ENCODE measurements around the gene KIF1C.
A peak's percentile ranks its signal among the peaks of the same experiment; 100 is the strongest.
"Not testable (repeated sequence)": the region's sequence is repeated elsewhere in the genome, so short reads cannot be mapped to it uniquely, and the experiment has no call there.

KIF1C gene

DNA sequence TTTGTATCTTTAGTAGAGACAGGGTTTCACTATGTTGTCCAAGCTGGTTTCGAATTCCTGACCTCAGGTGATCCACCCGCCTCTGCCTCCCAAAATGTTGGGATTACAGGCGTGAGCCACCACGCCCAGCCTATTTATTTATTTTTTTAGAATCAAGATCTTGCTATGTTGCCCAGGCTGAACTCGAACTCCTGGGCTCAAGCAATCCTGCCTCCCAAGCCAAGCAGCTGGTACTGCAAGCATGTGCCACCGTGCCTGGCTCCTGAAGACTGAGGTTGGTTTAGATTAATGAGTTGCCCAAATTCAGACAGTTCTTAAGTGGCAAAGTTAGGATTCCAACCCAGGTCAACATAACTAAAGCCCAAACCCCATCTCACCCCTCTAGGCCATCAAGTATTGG lies 29.5 kb downstream of the KIF1C start:
- TF ChIP-seq CTCF (IDR thresholded peaks at IDR 0.05; ENCODE audit: low read depth, low read length, missing control alignments), result no peak
- no peak for DNase-seq (ENCODE audit: low read depth)
- in situ Hi-C loops (cut with HindIII; ENCODE audit: low sequenced_read_pairs), result no loop called here
- no peak overlapping the region for H3K4me3 ChIP-seq (ENCODE audit: low read depth, low read length)

GRCh38 chr17:5027916-5028315 lies 30.2 kb downstream of the KIF1C start:
- no peak for TF ChIP-seq CTCF (IDR thresholded peaks at IDR 0.05; ENCODE audit: low read depth, low read length, missing control alignments)
- no peak for DNase-seq (ENCODE audit: low read depth)
- in situ Hi-C loops (cut with HindIII; ENCODE audit: low sequenced_read_pairs), result no loop called here
- no peak overlapping the region for H3K4me3 ChIP-seq (ENCODE audit: low read depth, low read length)

DNA sequence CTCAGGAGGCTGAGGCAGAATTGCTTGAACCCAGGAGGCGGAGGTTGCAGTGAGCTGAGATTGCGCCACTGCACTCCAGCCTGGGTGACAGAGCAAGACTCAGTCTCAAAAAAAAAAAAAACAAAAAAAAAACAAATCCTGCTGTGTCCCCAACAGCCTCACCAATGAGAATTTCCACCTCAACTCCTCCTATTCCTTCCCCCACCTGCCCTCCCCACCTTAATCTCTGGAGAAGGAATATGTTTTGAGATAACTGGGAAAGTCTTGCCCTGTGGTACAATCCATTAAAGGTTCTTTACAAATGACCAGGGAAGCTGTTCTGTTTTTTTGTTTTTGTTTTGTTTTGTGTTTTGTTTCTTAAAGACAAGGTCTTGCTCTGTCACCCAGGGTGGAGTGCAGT lies 32.4 kb downstream of the KIF1C start:
- DNase-seq (ENCODE audit: low read depth); H3K4me3 ChIP-seq (ENCODE audit: low read depth, low read length); in situ Hi-C loops (cut with HindIII; ENCODE audit: low sequenced_read_pairs): not testable (repeated sequence)

DNA sequence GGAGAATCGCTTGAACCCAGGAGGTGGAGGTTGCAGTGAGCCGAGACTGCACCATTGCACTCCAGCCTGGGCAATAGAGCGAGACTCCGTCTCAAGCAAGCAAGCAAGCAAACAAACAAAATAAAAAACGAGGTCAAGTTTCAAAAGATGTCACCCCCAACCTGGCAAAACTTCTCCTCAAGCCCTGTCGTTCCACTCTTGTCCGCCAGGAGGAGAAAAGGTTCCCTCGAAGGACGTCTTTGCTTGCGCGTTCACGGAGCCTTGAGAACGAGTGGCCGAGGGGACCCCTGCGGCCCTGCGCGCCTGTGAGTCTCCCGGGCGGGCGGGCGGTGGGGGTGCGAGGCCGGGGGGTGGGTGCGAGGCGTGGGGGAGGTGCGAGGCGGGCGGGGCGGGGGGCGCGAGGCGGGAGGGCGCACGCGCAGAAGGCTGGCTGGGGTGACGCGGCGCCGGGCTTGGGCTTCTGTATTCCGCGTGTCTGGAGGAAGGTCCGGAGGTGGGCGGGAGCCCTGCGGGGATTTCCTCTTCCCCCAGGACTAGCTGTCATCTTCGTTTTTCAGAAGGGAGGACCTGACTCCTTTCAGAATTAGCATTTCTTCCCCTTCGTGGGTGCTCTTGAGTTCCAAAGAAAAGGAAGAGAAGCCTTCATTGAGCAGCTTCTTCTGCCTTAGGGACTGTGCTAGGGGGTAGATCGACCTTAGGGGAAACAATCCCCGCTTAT lies 33.8 kb downstream of the KIF1C start:
- in situ Hi-C loops (cut with HindIII; ENCODE audit: low sequenced_read_pairs), result no loop called here
- DNase-seq (ENCODE audit: low read depth), result peak; percentile 37

DNA sequence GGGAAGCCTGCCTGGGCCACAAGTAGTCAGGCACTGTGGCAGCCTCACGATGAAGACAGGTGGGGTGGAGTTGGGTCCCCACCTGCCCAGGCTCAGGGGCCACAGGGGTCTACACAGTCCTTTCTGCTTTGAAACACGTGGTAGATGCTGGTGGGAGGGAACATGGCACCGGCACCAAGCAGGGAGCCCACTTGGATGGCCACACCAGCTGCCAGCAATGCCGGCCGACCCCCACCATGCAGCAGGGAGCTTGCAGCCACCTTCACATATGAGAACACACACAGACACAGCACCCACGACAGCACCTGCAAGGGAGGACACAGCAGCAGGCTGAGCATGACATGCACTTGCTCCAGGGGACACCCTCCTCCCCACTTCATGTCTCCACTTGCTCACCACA lies 35.1 kb downstream of the KIF1C start:
- in situ Hi-C loops (cut with HindIII; ENCODE audit: low sequenced_read_pairs), result no loop called here
- no peak for TF ChIP-seq CTCF (IDR thresholded peaks at IDR 0.05; ENCODE audit: low read depth, low read length, missing control alignments)
- DNase-seq (ENCODE audit: low read depth), result no peak
- H3K4me3 ChIP-seq (ENCODE audit: low read depth, low read length), result no peak overlapping the region

More for the DNA sequence above, 33.8 kb downstream of the KIF1C start:
- H3K4me3 ChIP-seq (ENCODE audit: low read depth, low read length), result peak overlapping the region; percentile 29
- peak; percentile 78 for TF ChIP-seq CTCF (IDR thresholded peaks at IDR 0.05; ENCODE audit: low read depth, low read length, missing control alignments)

DNA sequence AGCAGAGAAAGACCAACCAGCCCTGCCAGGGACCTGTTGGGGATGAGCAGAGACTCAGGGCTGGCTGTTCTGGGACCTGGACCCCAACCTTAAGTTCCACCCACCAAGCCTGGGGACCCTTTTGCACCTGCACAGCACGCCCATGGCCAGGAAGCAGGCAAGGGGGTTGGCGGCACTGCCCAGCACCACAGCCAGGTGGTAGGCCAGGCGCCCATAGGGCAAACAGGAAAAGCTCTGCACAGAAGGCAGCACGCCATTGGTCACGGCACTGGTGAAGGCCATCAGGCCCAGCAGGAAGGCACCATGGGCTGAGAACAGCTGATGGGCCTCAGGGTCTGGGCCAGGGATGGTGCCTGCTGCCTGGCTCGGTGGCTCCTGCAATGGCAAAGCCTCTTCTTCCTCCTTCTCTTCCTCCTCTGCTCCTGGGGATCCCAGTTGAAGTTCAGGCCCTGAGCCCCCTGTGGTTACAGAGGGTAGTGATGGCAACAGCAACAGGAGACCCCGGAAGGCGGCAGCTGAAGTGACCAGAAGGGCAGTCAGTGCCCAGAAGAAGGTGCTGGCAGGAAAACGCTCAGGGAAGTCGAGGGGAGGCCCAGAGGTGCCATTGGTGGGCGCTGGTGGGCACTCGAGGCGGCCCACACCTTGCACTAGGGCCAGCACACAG lies 35.7 kb downstream of the KIF1C start:
- no peak for DNase-seq (ENCODE audit: low read depth)
- no peak for TF ChIP-seq CTCF (IDR thresholded peaks at IDR 0.05; ENCODE audit: low read depth, low read length, missing control alignments)
- in situ Hi-C loops (cut with HindIII; ENCODE audit: low sequenced_read_pairs), result no loop called here
- H3K4me3 ChIP-seq (ENCODE audit: low read depth, low read length), result no peak overlapping the region

DNA sequence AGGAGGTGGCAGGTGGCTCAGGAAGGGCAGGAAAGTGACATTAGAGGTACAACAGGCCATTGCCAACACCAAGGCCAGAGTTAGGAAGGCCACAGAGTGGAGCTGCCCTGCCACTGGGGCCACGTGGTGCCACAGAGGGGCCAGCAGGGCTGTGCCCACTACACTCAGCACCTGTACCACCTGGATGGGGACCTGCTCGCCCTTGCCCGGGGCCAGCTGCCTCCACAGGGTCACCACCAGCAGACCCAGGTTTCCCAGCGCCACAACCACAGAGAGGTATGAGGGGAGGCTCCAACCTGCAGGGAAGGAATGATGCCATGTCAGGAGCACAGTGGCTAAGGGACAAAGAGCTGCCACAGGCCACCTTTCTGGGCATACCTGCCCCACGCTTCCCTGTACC lies 36.3 kb downstream of the KIF1C start:
- no peak for DNase-seq (ENCODE audit: low read depth)
- TF ChIP-seq CTCF (IDR thresholded peaks at IDR 0.05; ENCODE audit: low read depth, low read length, missing control alignments), result no peak
- no peak overlapping the region for H3K4me3 ChIP-seq (ENCODE audit: low read depth, low read length)
- in situ Hi-C loops (cut with HindIII; ENCODE audit: low sequenced_read_pairs), result no loop called here

Data from astrocyte of the cerebellum (primary cell).